ENCODE data around the gene TNFAIP8.

TNFAIP8 gene

DNA sequence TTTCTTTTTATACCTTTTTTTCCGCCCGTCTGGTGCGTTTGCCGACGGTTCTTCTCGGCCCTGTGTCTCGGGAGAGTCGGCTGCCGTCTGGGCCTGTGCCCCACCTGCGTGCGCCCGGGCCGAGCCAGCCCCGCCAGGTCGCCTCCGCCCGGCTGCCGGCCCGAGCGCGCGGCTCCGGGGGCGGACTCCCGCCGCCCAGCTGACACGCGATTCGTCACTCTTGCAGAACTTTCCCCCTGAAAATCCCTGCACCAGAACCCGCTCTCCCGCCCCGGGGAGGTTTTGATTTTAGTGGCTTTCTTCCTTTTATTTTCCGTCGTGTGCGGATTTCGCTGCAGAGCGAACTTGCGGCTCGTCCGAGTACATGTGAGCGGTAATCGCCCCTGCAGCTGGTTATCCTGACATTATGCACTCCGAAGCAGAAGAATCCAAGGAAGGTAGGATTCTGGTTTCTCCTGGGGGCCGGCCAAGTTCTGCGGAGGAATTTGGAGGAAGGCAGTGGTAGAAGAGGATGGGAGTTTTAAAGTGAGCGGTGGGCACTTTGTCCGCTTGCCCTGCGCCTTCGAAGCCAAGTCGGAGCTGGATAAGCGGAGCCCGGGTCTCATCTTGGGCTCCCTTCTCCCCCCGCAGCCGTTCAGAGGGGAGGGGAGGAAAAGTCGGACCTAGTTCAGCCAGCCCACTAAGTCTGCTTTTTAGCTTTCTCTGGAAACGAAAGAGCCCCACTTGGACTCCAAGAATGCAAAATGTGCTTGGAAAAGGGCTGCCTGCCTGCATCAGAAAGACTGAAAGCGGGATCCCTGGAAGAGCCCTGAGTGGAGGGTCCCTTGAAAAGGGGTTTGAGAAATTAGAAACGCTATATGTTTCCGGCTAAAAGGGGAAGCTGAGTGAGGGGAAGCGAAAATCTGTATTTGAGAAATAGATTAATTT is at the start of gene TNFAIP8:
Gene TNFAIP8 (plus strand): TSS at position 335 of the 927 bp plus-strand sequence. CDS start 72 bp downstream, at position 407.
- peak; percentile 33 to 75 for DNase-seq (ENCODE audit: low read depth in 1 of 2, low spot score in 1 of 2)

DNA sequence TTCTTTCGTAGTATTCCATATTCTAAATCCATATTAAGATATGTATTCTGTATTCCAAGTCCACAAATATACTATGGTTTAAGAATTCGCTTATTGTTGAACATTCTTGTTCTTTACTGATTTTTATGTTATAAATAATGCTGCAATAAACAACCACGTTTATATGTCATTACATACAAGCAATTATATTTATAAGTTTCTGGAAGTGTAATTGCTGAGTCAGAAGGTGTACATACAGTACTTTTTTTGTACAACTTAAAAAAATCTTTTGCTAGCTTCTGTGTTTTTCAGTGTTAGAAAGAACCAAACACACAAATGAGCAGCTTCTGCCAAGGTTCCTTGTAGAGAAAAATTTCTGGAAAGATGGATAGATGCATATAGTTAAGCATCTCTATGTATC is 48.6 kb upstream of the TNFAIP8 start:
- DNase-seq (ENCODE audit: low read depth in 1 of 2, low spot score in 1 of 2), result no peak

DNA sequence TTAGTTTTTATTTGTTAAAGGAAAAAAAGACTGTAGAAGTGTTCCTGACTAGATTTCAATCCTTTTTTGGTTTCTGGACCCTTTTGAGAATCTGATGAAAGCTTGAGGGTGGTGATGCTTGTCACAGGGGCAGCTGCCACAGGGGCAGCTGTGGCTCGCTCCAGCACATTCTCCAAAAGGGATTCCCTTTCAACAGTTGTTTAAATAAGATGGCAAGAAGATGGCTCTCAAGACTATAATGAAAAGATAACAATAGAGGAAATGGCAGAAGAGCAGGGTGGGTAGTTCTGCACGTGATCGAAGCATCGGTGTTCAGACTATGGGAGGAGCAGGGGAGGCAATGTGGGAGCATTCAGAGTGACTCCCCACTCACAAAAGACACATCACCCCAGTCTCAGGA is 46.5 kb upstream of the TNFAIP8 start:
- no peak for DNase-seq (ENCODE audit: low read depth in 1 of 2, low spot score in 1 of 2)

DNA sequence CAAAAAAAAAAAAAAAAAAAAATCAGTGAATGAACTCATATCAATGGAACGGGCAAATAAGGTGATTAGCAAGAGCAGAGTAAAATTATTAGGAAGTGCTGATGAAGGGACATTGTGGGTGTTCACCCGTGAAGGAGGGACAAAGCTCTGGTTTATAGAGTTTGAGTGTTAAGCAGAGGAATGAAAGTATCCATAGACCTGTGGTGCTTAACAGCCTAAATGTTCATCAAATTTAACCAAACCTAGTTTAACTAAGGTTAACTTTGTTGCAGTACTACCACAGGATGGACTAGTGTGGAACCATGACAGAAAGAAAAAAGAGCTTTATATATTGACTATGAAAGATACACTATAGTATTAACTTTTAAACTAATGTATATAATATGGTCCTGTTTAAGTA is 44.1 kb upstream of the TNFAIP8 start:
- no peak for DNase-seq (ENCODE audit: low read depth in 1 of 2, low spot score in 1 of 2)

DNA sequence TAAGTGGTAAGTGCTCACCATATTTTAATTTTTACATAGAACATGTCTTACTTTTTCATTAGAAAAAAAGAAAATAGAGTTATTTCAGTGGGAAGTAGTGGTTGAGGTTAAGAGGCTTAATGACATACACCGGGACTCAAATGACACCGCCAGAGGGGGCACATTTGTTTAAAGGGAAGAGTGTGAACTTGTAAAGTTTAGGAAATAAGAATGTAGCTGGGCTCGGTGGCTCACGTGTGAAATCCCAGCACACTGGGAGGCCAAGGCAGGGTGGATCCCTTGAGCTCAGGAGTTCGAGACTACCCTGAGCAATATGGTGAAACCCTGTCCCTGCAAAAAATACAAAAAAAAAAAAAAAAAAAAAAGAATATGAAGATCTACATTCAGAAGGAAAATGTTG is 43.4 kb upstream of the TNFAIP8 start:
- DNase-seq (ENCODE audit: low read depth in 1 of 2, low spot score in 1 of 2), result no peak

DNA sequence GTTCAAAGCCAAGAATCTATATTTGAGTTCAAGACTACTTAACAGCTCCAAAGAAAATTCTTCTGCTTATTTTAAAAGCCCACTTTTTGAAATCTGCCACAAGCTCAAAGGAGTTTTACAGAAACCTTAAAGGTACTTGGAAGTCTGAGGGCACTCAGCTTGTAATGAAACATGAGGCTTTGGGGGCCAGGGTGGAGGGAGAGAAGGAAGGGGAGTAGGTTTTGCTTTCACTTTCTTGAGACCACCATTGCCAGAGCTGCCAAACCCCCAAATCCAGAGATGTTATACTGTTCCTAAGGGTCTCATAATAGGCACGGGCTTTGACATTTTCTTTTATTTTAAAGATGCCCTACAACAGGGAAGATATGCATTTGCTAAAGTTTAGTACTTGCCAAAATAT is 42.6 kb upstream of the TNFAIP8 start:
- DNase-seq (ENCODE audit: low read depth in 1 of 2, low spot score in 1 of 2), result no peak

DNA sequence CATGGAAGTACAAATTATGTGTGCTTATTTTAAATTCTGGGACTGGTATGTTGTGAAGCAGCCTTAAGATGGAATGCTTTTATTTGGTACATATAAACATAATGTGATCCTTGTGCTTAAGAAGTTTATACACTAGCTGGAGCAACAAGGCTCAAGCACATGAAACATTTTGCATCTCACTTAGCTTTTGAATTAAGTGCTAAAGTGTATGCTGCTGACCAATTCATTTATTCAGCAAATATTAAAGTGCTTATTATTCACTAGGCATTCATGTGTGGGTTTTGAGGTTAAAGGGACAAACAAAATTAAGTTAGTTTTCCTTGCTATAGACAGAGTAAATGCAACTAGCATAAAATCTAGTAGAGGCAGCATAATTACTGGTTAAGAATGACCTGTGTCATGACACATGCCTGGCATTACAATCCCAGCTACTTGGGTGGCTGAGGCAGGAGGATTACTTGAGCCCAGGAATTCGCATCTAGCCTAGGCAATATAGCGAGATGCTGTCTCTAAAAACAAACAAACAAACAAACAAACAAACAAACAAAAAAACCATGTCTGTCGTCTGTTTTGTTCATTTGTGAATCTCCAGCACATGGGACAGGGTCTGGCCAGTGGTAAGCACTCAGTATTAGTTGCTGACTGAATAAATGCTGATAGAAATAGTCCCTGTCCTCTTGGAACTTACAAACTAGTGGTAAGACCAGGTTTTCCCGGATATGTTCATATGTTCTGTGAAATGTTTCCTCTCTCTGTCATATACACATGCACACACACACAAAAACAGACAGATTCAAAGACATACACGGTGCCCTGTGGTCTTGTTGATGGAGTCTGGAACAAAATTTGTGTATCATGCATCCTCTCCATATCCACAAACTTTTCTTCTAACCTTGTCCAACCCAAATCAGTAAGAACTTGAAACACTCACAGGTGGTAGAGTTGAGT is 41.9 kb upstream of the TNFAIP8 start:
- DNase-seq (ENCODE audit: low read depth in 1 of 2, low spot score in 1 of 2), result no peak

DNA sequence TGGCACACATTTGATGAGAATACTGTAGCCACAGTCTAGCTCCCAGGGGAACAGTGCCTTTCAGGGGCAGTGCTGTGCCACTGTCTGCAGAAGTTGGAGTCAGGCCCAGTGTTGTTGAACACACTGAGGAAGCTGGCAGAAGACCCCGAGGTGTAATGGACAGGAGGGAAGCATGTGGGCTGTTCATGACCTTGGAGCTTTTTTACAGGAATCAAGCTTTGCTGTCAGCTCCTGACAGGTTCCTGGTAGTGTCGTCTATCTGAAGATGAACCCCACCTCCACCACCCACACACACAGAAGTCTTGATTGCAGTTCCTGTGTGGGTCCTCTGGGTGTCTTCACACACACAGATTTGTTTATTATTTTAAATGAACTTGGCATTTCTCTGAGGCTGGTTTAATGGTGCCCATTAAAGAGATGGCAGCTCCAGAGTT is 40.3 kb upstream of the TNFAIP8 start:
- no peak for DNase-seq (ENCODE audit: low read depth in 1 of 2, low spot score in 1 of 2)

DNA sequence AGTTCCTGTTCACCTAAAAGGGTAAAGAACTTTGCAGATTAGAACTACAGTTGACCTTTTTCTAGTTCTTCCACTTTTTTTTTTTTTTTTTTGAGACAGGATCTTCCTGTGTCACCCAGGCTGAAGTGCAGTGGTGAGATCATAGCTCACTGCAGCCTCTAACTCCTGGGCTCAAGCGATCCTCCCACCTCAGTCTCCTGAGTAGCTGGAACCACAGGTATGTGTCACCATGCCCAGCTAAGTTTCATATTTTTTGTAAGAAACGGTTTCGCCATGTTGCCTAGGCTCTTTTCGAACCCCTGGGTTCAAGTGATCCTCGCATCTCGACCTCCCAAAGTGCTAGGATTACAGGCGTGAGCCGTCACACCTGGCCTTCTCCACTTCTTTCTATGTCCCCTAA is 39.7 kb upstream of the TNFAIP8 start:
- no peak for DNase-seq (ENCODE audit: low read depth in 1 of 2, low spot score in 1 of 2)

DNA sequence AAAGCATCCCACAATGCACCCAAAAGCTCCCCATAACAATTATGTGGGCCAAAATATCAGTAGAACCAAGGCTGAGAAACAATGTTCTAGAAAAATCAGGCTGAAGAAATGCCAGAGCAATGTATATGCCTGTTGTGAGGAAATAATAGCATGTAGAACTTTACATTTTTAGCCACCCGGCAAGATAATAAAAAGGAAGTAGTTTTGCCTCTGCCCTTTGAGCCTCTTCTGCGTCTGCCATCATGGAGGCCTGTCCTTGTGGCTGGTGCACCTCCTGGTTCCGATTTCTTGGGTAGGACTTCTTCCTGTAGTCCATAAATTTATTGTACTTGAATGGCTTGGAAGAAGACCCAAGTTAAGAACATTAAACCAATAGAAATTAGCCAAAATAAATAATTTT is 38.9 kb upstream of the TNFAIP8 start:
- DNase-seq (ENCODE audit: low read depth in 1 of 2, low spot score in 1 of 2), result no peak

DNA sequence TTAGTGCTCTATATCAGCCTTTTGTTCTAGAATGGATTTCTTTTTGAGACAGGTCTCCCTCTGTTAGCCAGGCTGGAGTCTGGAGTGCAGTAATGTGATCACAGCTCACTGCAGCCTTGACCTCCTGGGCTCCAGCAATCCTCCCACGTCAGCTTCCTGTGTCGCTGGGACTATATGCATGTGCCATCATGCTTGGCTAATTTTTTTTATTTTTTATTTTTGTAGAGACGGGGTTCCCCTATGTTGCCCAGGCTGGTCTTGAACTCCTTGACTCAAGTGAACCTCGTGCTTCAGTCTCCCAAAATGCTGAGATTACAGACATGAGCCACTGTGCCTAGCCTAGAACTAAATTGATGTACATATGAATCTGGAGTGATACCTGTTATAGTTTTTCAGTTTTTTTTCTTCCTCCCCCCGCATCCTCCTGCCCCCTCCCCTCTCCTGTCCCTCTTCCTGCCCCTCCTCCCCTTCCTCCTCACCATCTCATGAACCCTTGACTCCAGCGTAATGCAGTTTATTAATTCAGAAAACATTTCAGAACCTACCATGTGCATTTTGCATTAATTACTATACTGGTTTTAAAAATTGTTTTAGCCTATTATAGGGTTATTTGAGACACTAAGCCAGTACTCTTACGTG is 37.4 kb upstream of the TNFAIP8 start:
- no peak for DNase-seq (ENCODE audit: low read depth in 1 of 2, low spot score in 1 of 2)

DNA sequence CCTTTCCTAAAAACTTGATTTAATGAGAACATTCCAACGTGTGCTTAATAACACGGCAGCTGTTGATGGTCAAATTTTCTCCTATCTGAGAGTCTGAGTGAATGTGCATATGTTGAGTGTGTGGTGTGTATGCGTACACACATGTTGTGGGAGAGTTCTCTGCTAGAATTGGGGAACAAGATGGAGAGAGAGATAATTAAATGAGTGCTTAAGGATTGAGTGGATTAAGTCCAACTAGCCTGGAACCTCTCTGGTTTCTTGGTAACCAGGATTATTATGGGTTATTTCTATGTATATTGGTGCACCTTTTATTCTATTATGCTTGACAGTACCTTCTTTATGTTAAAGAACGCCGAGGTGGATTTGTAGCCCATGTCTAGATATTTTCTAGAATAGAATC is 36.4 kb upstream of the TNFAIP8 start:
- no peak for DNase-seq (ENCODE audit: low read depth in 1 of 2, low spot score in 1 of 2)

DNA sequence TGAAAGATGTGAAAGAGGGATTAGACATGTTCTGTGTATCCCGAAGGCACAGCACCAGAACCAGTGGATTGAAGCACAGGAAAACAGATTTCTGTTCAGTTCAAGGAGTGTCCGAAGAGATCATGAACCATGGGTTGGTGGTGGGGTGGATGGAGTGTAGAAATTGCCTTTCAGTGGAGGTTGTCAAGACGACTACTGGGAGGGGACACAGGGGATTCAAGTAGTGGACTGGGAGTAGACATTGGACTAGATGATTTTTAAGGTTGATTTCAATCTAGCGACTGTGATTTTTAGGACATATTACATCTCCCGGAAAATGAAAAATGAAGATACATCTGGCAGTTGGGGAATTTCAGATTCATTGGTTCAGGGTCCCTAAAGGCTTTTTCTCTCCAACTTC is 35.9 kb upstream of the TNFAIP8 start:
- no peak for DNase-seq (ENCODE audit: low read depth in 1 of 2, low spot score in 1 of 2)

DNA sequence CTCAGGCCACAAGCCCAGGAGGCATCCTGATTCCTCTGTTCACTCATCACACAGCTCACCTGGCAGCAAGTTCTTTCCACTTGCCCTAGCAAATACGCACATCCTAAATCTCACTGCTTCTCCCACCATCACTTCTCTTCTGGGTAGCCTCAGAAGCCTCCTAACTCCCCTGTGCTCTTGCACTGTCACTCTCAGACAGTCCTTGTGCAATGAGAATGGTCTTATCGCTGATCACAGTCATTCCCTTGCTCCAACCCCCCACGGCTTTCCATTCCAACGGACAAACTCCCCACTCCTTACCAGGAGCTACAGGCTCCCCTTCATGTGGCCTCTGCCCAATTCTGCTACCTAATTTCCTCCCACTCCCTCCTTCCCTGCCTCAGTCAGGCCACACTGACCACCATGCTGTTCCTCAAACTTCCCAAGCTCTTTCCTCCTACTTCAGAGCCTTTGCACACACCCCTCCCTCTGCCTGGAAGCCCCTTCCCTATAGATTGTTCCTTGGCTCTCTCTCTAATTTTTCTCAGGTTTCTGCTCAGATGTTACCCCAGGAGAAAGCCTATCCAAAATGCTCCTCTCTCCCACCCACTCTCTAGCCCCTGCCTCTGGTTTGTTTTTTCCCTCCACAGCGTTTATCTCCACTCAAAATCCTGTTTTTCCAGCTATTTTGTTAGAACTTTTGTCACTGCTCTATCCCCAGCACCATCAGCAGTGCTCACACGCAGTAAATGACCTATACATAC is 34.1 kb upstream of the TNFAIP8 start:
- no peak for DNase-seq (ENCODE audit: low read depth in 1 of 2, low spot score in 1 of 2)

DNA sequence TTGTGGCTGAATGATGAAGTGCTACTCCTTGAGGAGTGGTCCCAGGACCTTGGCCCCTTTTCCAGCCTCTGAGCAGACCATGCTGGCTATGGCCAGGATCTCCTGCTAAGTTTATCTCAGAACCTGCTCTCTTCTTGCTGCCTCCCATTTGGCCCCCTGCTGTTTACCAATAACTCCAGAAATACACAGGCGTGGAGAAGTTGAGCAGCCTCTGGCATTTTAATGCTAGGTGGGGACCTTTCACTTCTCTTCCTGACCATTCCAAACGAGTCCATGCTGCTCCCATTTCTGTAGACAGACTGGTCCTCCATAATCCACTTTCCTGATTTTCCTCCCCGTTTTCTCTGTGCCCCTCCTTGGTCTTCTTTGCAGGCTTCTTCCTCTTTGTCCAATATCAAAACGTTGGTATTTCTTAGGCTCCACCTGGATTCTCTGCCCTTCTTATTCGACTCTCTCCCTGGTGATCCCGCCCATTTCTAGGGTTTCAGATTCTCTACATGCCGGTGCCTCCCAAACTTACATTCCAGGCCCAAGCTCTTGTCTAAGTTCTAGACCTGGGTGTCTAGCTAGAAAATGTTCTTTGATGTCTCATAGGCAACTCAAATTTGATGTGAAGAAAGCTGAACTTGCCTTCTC is 33.4 kb upstream of the TNFAIP8 start:
- no peak for DNase-seq (ENCODE audit: low read depth in 1 of 2, low spot score in 1 of 2)

DNA sequence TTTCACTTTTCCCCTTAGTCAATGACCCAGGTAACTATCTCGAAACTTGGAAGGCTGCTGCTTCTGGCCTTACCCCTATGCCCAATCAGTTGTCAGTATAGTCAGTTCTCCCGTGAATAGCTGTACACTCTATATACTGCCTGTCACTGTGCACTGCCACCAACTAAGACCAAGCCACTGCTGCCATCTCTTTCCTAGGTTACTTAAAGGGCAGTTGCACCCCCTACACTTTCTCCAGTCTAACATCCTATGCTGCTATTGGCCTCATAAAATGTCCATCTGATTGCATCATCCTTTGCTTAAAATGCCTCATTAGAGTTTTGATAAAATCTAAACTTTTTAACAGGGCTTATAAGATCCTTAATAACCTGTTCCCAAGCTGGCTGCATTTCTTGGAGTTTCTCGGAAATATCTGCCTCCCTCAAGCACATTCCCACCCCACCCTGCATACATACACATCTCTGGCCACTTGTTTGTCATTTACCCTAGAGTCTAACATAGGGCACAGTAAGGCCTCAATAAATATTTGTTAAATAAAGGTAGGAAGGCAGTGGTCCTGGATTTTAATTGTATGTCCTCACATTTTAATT is 32.8 kb upstream of the TNFAIP8 start:
- DNase-seq (ENCODE audit: low read depth in 1 of 2, low spot score in 1 of 2), result no peak

DNA sequence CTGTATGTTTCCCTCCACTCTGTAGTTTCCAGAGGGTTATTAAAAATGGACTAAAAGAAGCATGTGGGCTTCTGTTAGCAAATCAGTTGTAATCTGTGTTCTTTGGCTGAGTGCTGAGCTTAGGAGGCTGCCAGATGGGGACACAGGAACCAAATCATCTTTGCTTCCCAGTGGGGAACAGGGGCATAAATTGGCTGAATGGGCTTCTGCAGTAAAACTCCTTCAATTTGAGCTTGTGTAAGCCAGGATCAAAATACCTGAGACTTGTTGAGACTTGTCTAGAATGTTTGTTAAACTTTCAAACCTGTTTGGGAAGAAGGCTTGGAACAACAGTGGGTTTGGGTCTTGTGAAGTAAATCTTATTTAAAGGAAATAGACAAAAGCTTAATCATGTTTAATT is 32.2 kb upstream of the TNFAIP8 start:
- no peak for DNase-seq (ENCODE audit: low read depth in 1 of 2, low spot score in 1 of 2)

DNA sequence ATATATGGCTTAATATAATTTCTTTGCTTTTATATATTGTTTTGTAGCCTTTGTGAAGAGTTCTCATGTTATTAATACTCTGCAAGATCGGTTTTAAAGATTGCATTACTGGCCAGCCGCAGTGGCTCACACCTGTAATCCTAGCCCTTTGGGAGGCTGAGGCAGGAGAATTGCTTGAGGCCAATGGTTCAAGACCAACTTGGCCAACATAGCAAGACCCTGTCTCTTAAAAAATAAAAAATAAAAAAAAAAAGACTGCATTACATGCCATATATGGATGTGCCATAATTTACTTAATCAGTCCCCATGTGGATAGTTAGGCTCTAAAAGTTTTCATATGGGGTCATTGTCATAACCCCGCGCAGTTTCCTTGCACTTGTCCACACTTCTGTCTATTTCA is 31.0 kb upstream of the TNFAIP8 start:
- DNase-seq (ENCODE audit: low read depth in 1 of 2, low spot score in 1 of 2), result no peak

DNA sequence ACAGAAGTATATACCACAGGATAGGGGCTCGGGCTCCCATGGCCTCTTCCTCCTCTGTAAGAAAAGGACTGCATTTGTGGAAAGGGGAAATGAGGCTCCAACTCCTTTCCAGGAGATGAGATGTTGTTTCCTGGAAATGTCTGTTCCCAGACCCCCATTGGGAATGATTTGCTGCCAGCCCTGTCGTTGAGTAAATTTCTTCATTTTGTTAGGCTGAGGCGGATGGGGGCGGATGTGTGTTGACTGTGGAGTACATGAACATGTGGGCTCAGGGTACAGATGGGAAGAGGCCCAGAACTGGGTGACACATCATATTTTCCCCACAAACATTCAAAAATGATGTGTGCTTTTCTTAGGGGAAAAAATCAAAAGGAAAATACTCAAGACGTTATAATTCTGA is 28.8 kb upstream of the TNFAIP8 start:
- no peak for DNase-seq (ENCODE audit: low read depth in 1 of 2, low spot score in 1 of 2)
